Activated gamma-delta T cell treated with Interleukin-2 at 50 U/mL for 16 hours (primary cell): ENCODE data around the gene WDR17.
"Not testable (repeated sequence)": the region's sequence is repeated elsewhere in the genome, so short reads cannot be mapped to it uniquely, and the experiment has no call there.

Experiments
- DNase-seq: peaks from one replicate; pipeline ENCODE4 v3.0.0-alpha.2; 2020

The WDR17 gene

DNA sequence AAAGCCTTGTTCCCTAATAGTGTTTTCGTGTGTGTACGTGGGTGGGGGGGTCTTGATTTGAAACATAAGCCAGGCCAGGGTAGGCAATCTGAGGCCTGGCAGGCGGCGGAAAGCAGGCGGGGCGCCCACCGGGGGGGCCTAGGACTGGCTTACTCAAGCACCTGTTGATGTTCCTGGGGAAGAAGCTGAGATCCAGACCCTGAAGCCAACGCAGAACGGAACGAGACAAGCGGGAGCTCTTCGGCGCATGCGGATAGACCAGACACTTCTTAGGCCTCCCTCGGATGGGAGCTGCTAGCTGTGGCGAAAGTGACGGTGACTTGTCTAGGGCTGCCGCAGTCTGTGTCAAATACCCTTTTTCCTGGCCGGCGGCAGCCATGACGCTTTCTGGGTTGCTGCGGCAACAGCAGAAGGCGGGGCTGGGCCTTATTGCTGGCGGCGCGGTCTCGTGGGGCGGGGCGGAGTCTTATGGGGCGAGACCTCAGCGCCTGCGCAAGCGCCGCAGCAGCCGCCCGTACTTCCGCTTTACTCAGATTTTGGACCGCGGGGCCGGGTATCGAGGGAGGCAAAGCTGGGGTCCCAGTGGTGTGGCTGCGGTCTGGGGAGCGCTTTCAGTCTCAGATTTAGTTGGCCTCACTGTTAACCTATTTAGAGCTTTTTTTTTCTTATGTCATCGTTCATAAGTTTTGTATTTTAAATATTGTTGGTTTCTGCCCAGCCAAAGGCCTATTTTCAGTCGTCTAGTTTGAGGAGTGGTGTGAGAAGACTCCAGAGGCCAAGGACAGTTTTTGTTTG is 129.7 kb downstream of the WDR17 start, which contains the start of gene SPATA4:
Gene SPATA4 (minus strand): TSS at position 402 of the 795 bp plus-strand sequence. CDS start 23 bp downstream, at position 379.
- DNase-seq, result peak; percentile 93

DNA sequence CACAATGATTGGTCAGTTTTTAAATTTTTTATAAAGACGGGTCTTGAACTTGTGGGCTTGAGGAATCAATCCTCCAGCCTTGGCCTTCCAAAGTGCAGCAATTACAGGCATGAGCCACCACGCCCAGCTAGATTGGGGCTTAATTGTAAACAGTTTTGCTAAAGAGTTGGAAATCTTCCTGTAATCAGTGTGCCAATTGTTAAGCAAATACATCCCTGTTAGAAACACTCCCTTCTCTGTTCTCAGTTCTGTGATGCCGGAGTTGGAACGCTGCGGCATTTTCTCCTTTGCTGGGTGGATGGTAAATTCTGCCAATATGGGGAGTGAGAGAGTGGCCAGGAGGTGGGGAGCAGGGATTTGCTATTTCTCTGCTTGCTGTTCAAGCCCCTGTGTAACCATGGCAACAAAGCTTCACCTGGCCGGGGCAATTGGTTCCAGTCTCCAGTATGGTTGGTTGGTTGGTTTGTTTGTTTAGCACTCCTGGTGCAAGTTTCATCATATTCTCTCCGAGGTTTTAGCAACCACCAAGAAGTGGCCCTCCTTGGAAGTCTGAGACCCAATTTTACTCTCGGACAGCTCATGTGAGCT is 132.8 kb downstream of the WDR17 start:
- DNase-seq, result no peak

DNA sequence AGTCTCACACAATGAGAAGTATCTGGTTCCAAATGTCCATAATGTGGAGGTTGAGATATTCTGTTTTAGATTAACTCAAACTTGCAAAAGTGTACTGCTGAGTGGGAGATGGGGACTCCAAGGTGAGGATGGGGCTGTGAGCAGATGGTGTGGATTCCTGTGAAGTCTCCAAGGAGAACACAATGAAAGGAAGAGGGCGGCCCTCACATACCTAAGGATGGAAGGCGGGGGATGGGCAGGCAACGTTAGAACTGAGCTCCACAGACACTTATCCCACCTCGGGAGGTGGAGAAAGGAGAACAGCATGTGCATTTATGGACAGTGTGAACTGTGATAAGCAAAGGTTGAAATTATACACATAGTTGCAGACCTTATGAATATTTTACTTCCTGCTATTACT is 139.7 kb downstream of the WDR17 start:
- DNase-seq, result no peak

DNA sequence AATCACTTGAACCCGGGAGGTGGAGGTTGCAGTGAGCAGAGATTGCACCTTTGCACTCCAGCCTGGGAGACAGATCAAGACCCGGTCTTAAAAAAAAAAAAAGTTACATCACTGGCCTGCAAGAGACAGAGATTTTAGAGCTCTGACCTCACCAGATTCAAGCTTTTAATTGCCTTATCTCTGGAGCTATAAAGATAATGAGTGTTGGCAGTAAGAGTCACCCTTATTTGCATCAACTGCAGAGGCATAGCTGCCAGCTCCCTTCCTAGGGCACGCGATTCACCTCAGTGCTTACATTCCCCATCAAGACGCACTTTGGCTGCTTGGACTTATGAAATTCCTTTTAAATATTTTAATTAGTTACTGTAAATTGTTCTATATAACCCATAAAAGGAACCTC is 142.2 kb downstream of the WDR17 start:
- DNase-seq, result no peak

DNA sequence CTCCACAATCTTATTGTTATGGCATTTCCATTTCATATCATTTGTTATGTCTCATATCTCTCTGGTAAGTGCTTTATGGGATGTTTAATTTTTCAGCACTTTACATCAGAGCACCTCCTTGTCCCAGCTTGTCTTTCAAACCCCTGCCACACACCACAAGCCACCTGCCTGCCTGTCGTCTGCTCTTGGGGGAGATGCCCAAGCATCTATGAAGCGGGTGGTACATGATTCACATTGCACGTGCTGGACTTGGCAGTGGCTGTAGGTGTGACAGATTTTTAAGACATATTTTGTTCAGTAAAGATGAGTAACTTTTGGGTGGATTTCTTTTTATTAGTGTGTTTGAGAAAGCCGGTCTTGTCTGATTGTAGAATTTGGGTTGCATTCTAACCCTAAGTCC is 143.9 kb downstream of the WDR17 start:
- no peak for DNase-seq

DNA sequence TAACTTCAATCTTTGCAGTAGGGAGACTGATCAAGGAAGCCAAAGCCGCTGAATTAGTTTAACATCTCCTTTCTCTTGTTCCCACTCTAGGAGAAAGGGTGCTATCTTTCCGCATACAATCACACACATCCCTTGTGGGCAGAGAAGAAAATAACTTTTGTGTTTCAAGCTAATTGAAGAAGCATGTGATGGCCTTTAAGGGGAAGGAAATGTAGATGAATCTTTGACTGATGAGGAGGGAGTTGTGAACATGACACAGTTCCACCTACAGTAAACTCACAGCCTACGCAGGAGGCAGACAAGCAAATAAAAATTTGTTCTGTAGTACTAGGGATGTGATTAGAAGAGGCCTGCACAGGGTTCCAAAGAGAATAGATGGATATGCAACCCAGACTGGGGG is 144.5 kb downstream of the WDR17 start:
- no peak for DNase-seq

DNA sequence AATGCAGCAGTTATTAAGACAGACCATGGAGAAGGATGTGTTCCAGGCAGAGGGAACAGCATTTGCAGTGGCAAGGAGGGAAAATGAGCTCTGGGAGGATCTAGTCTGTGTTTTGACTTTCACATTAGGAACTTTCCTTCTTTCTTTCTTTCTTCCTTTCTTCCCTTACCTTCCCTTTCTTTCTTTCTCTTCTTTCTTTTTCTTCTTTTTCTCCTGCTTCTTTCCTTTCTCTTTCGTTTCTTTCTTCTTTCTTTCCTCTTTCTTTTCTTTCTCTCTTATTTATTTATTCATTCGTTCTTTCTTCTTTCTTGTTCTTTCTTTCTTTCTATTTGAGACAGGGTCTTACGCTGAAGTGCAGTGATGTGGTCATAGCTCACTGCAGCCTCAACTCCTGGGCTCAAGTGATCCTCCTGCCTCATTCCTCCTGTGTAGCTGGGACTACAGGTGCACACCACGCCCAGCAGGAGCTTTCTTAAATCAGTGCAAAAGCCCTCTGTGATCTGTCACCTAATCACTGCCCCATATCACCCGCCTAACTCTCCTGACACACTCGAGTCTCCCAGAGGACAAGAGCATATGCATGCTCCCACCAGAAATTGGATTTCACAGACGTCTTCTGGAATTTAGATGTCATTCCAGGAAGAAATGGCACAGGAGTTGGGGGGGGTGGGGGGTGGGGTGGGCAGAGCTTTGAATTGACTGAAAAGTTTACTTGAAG is 145.1 kb downstream of the WDR17 start:
- no peak for DNase-seq

DNA sequence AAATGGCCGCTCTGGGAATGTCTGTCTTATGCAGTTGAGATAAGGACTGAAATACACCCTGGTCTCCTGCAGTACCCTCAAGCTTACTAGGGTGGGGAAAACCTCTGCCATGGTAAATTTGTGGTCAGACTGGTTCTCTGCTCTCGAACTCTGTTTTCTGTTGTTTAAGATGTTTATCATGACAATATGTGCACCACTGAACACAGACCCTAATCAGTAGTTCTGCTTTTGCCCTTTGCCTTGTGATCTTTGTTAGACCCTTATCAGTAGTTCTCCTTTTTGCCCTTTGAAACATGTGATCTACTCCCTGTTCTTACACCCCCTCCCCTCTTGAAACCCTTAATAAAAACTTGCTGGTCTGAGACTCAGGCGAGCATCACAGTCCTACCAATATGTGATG is 146.7 kb downstream of the WDR17 start:
- not testable (repeated sequence) for DNase-seq

DNA sequence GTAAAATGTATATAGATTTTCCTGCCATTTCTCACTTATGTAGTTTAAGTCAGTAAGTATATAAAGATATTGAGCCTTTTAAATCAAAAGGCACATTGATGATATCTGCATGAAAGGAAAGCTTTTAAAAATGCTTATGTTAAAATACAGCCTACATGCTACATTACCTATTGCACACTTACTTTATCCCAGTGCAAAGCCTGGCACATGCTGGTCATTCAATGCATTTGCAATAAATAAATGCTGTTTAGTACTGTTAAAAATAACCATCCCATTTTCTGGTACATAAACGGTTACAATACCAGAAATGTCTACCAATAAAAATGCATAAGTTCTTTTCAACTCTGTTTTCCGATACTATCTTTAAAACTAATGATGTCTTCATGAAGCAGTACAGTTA is 151.9 kb downstream of the WDR17 start:
- DNase-seq, result no peak

DNA sequence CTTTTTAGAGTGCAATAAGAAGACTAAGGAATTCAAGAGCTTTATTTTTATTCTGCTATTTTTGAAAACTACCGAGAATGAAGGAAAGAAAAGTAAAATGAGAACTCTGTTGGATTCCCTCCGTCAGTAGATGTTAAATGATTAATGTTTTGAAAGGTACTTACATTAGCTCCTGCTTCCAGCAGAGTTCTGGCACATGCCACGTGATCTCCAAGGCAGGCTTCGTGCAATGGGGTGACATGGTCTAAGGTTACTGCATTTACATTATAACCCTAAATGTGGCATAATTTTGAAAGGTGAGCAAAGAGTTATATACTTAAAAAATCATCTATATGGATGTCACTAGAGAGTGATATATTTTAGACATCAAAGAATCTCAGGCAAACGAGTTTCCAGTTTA is 156.5 kb downstream of the WDR17 start:
- no peak for DNase-seq

DNA sequence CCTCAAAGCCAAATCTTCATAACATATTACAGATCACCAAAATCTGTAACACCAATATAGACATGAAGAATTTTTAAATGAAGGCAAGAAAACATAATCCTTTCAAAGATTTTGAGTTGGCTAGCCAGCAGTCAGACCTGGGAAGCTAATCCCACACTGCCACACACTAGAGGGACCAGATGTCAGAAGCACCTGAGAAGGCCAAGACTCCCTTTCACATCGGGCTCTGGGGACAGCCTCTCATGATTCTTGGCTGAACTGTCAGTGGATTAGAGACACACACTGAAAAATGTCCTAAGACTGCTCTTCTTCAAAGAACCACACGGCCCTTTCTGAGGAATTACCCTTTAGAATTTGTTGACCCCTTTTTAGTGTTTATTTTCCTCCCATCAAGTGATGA is 157.9 kb downstream of the WDR17 start:
- no peak for DNase-seq

DNA sequence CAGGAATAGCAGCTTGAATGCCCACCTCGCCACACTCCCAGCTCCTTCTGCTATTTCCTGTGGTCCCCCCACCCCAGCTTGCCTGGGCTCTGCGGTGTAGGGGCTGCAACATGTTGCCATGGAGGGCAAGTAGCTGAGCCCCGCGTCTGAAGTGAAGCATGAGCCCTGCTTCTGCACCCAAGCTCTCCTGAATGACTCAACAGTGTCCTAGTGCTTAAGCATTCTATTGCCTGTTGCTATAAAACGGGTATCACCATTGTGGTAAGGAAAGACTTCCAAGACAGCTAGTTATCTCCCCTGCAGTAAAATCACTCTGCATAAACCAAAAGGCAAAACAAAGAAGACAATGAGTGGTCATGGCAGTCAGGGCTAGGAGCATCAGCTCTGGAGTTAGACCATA is 161.1 kb downstream of the WDR17 start:
- DNase-seq, result no peak

DNA sequence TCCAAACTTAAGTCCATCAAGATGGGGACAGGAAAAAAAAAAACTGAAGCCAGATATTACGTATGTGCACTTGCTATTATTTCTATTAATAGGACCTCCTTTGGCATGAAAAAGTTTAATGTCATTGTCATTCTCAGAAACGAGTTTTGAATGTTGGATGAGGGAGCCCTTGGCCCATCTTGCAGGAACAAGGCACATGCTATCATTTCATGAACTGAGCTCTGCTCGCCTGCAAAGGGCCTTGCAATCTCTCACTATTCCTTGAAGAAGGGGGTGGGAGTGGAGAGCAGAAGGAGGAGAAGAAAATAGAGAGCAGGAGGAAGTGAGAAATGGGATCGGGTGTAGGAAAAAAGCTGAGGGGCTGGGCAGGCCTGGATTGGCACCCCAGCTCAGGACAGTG is 164.0 kb downstream of the WDR17 start:
- DNase-seq, result no peak
